Panc1 (cell line): Measurements from ENCODE around the gene ZBTB25. TPM values are rescaled to one million over a fixed set of nuclear protein-coding genes. Genes with fewer than 3 reads are reported as not detected.

Experiments used
- ATAC-seq: fragments of 200-7000 bp; cut with Tn5 transposase; 2 replicates; pipeline ENCODE4 v1.9.1; 2020; ENCODE audit warnings: mild to moderate bottlenecking, moderate library complexity
- BruUV-seq: library from RNA; stranded (reverse); fragments of 400-500 nt; replicated peaks from 2 replicates; lab custom pipeline; 2021; lab: Mats Ljungman, UMichigan
- CTCF ChIA-PET: fragments of 300-600 bp; sonication (Branson Sonifier 250); formaldehyde crosslinking; loops from one replicate; lab custom pipeline; 2022; ENCODE audit warnings: antibody characterized with exemption; lab: Charles Lee
- POLR2A ChIA-PET: fragments of 300-600 bp; sonication (Branson Sonifier 250); formaldehyde crosslinking; loops from one replicate; lab custom pipeline; 2022; ENCODE audit warnings: antibody characterized with exemption; lab: Charles Lee
- DNase-seq: peaks from one replicate; pipeline ENCODE4 v3.0.0-alpha.2; 2010; ENCODE audit warnings: low read depth, low spot score
- H3K27ac ChIP-seq: 2 replicates; pipeline ENCODE4 v1.5.1; 2011; ENCODE audit warnings: mild to moderate bottlenecking, low read length, inconsistent platforms
- H3K27me3 ChIP-seq: fragments of 200-500 bp; sonication (Bioruptor generic); 2 replicates; pipeline ENCODE4 v1.6.0; 2014; ENCODE audit warnings: low read length, inconsistent platforms; ENCODE audit not compliant: control insufficient read depth, insufficient read depth
- H3K36me3 ChIP-seq: fragments of 200-500 bp; sonication (Bioruptor generic); 2 replicates; pipeline ENCODE4 v1.5.1; 2014; ENCODE audit warnings: inconsistent platforms, mild to moderate bottlenecking, low read length, moderate library complexity; ENCODE audit not compliant: control insufficient read depth, insufficient read depth
- H3K4me1 ChIP-seq: 2 replicates; pipeline ENCODE4 v1.5.1; 2011; ENCODE audit warnings: inconsistent platforms, mild to moderate bottlenecking, low read length, moderate library complexity; ENCODE audit not compliant: control insufficient read depth, insufficient read depth
- H3K4me3 ChIP-seq, 2 experiments: 2 replicates each; pipeline ENCODE4 v1.5.1; 2011 to 2012; ENCODE audit warnings: low read depth in 2 of 2, low read length in 2 of 2, mild to moderate bottlenecking in 2 of 2, inconsistent platforms in 1 of 2, moderate library complexity in 1 of 2
- H3K9me3 ChIP-seq: fragments of 200-500 bp; sonication (Bioruptor generic); 2 replicates; pipeline ENCODE4 v1.5.1; 2014; ENCODE audit warnings: low read depth, mild to moderate bottlenecking, inconsistent platforms, low read length, moderate library complexity; ENCODE audit not compliant: control insufficient read depth, insufficient read depth
- POLR2AphosphoS5 ChIP-seq: IDR thresholded peaks from 2 replicates; pipeline ENCODE4 v1.6.1; 2012; ENCODE audit warnings: mild to moderate bottlenecking, low read depth, low read length, moderate library complexity
- REST ChIP-seq, 2 experiments: IDR thresholded peaks; 2 replicates each; pipeline ENCODE4 v1.6.1; 2011 to 2012; ENCODE audit warnings: low read depth in 2 of 2, control low read depth in 1 of 2, low read length in 1 of 2, mild to moderate bottlenecking in 1 of 2, moderate library complexity in 1 of 2; ENCODE audit not compliant: insufficient read depth in 1 of 2
- SIN3A ChIP-seq: IDR thresholded peaks from 2 replicates; pipeline ENCODE4 v1.6.1; 2012; ENCODE audit warnings: low read depth, mild to moderate bottlenecking, low read length, moderate library complexity, borderline replicate concordance; ENCODE audit not compliant: insufficient read depth
- TCF7L2 ChIP-seq: IDR thresholded peaks from 2 replicates; pipeline ENCODE4 v1.6.1; 2011; ENCODE audit warnings: mild to moderate bottlenecking, low read depth, low read length, inconsistent platforms
- in situ Hi-C: cut with HindIII; loops from 2 replicates; pipeline ENCODE4 v1.10.0; 2016; ENCODE audit warnings: low sequenced_read_pairs, low pct_unique_long_range_greater_than_20kb
- intact Hi-C: fragments of 100-400 bp; cut with micrococcal nuclease; formaldehyde crosslinking; loops from one replicate; pipeline ENCODE4 v1.10.0; 2022; ENCODE audit not compliant: unreplicated experiment
- total RNA-seq: library from RNA; stranded (reverse); gene quantifications from one replicate; pipeline ENCODE4 v1.2.1, GENCODE V29; 2021; ENCODE audit not compliant: unreplicated experiment
- TF ChIP-seq, protein P1 (sequence below): fragments of 450-650 bp; IDR thresholded peaks from 2 replicates; pipeline ENCODE4 v1.5.1; 2017; ENCODE audit warnings: mild to moderate bottlenecking

The ZBTB25 gene
- total RNA-seq, 1 experiment from 2014 or later = 9.0 TPM

GRCh38 chr14:64495252-64495651 is 8.4 kb downstream of the ZBTB25 start:
- H3K4me3 ChIP-seq = no peak overlapping the region
- BruUV-seq = no TSS peak
- H3K36me3 ChIP-seq = peaks cover 2% of the 10 kb centered on the region; the same call in 1 of the 2 replicates
- H3K9me3 ChIP-seq = no peaks in the 10 kb centered on the region
- DNase-seq (no peak), ATAC-seq (no peak)
- CTCF ChIA-PET = no interaction called here
- POLR2A ChIA-PET = no interaction called here
- TF ChIP-seq, protein P1, sequence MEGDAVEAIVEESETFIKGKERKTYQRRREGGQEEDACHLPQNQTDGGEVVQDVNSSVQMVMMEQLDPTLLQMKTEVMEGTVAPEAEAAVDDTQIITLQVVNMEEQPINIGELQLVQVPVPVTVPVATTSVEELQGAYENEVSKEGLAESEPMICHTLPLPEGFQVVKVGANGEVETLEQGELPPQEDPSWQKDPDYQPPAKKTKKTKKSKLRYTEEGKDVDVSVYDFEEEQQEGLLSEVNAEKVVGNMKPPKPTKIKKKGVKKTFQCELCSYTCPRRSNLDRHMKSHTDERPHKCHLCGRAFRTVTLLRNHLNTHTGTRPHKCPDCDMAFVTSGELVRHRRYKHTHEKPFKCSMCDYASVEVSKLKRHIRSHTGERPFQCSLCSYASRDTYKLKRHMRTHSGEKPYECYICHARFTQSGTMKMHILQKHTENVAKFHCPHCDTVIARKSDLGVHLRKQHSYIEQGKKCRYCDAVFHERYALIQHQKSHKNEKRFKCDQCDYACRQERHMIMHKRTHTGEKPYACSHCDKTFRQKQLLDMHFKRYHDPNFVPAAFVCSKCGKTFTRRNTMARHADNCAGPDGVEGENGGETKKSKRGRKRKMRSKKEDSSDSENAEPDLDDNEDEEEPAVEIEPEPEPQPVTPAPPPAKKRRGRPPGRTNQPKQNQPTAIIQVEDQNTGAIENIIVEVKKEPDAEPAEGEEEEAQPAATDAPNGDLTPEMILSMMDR = no peak
- TF ChIP-seq SIN3A (no peak), TCF7L2 (no peak), POLR2AphosphoS5 (no peak), REST (IDR thresholded peaks at IDR 0.05; ENCODE audit: insufficient read depth in 1 of 2, low read depth in 2 of 2, low read length in 1 of 2) (no peak)
- H3K27me3 ChIP-seq = no peaks in the 10 kb centered on the region
- intact Hi-C loops = no loop called here
- in situ Hi-C loops = no loop called here
- no peaks in the 10 kb centered on the region for H3K4me1 ChIP-seq
- no peak overlapping the region for H3K27ac ChIP-seq

GRCh38 chr14:64493455-64493854 is 10.2 kb downstream of the ZBTB25 start:
- in situ Hi-C loops = no loop called here
- ATAC-seq = no peak
- CTCF ChIA-PET = interaction anchor here (0.5 kb wide), 1 partner anchor 149 kb away, joined by 3 read pairs; no protein-coding TSS in a partner anchor
- Histone ChIP-seq H3K4me1 (no peaks in the 10 kb centered on the region), H3K9me3 (no peaks in the 10 kb centered on the region), H3K4me3 (no peak overlapping the region), H3K27ac (no peak overlapping the region), H3K36me3 (peaks cover 2% of the 10 kb centered on the region; the same call in 1 of the 2 replicates), H3K27me3 (no peaks in the 10 kb centered on the region)
- no TSS peak for BruUV-seq
- intact Hi-C loops = no loop called here
- POLR2A ChIA-PET = interaction anchor here (0.6 kb wide), 1 partner anchor 260 kb away, joined by 4 read pairs; no protein-coding TSS in a partner anchor
- no peak for DNase-seq
- no peak for TF ChIP-seq SIN3A
- TF ChIP-seq, protein P1 = no peak
- no peak for TF ChIP-seq REST (IDR thresholded peaks at IDR 0.05; ENCODE audit: insufficient read depth in 1 of 2, low read depth in 2 of 2, low read length in 1 of 2)
- no peak for TF ChIP-seq POLR2AphosphoS5
- no peak for TF ChIP-seq TCF7L2
